ENCODE measurements around the gene RAD51B.
"Not testable (repeated sequence)": the region's sequence is repeated elsewhere in the genome, so short reads cannot be mapped to it uniquely, and the experiment has no call there.

Gene RAD51B

DNA sequence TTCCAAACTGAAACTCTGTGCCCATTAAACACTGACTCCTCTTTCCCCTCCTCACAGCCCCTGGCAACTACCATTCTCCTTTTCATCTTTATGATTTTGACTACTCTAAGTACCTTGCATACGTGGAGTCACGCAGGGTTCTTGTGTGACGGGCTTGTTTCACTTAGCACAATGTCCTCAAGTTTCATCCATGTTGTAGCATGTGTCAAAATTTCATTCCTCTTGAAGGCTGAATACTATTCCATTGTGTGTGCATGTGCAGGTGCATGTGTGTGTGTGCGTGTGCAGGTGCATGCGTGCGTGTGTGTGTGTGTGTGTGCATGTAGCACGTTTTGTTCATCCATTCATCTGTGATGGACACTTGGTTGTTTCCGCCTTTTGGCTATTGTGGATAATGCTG is 867.1 kb downstream of the RAD51B start:
- DNase-seq = no peak

DNA sequence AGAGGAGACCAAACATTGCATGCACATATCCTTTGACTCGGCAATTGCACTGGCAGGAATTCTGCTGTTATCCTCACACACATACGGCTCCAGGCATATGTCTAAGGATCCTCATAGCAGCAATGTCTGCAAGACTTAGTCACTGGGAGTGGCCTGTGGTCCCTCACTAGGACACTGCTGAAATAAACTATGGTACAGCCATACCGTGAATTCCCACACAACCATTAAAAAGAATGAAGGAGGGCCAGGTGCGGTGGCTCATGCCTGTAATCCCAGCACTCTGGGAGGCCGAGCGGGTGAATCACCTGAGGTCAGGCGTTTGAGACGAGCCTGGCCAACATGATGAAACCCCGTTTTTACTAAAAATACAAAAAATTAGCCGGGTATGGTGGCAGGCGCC is 868.2 kb downstream of the RAD51B start:
- DNase-seq = no peak

DNA sequence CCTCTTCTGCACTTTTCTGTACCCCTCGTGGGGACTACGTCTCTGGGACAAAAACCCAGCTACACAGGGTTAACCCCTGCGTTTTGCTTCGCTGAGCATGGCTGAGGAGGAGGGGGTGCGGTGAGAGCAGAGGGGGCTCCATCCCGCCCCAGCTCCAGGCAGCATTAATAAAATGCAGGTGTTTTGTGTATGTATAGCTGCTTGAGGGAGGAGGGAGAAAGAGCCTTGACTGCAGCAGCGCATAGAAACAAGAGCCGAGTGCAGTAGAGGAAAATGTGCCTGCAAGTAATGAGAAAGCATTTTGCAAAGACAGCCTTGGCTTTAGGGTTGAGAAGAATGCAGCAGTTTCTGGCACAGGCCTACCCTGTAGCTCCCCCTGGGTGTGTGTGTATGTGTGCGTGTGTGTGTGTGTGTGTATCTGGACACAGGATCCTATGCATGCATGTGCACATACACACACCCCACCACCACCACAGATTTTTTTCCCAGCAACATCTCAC is 869.3 kb downstream of the RAD51B start:
- no peak for DNase-seq

GRCh38 chr14:68689511-68689910 is 869.9 kb downstream of the RAD51B start:
- DNase-seq = no peak

DNA sequence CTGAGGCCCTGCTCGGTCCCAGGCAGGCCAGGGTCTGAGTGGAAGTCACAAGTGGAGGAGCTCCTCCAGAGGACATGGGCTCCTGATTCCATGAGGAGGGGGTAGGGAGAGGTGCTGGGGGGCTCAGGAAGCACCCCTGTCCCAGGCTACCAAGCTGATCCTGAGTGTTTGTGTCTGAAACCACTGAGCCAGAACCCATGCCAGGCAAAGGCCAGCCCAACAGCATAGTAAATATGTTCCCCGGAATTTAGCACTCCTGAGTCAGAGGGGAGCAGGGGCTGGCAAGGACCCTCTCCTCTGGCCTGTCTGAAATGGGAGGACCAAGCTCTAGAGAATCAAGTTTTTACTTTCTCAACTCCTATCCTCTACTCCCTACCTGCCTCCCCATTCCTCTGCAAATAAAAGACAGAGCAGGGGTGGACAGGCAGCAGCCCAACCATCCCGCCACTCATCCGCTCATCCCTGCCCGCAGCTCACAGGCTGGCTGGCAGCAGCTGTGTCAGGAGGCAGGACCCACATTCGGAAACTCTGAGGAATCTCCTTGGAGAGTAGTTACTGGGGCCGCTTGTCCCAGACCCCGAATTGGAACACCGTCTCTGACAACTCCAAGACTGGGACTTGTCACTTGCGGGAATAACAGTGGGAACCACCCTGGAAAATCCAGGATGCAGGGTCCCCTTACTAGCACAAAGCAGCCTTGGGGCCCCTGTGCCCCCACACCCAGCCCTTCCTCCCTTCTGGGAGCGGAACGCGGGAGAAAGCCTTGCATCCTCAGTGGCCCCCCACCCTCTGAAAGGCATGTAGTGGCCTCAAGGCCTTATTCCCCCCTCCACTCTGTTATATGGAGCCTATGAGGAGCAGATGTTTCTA is 870.7 kb downstream of the RAD51B start:
- DNase-seq = no peak

GRCh38 chr14:68691031-68691791 is 871.6 kb downstream of the RAD51B start:
- no peak for DNase-seq

DNA sequence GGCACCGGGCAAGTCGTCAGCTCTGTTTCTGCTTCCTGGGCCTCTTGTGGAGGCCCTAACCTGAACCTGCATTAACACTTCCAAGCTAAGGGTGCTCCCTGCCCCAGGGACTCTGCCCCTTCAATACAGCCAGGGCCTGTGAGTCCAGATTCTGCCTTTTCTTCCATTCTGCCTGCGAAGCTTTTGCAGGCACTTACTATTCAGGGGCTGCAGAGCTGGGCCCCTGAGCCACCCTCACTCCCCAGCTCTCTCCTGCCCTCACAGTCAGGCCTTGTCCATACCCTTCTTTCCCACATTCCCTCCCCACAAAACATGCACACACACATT is 872.2 kb downstream of the RAD51B start:
- DNase-seq = no peak

DNA sequence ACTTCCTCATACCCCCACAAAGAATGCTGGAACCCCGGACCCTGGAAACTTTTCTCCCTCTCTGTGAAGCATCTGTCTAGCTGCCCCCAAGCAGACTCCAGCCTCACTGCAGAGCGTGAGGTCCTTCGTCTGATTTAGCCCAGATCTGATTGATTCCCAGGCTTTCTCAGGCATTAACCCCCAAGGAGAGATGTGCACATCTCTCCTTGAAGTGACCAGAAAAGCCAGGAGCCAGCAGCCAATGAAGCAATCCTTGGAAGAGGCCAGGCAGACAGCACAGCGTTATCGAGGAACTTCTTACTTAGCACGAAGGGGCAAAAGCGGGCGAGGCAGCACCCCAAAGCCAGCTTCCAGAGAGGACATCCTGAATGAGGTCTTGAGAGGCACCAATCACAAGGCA is 872.6 kb downstream of the RAD51B start:
- DNase-seq = no peak

DNA sequence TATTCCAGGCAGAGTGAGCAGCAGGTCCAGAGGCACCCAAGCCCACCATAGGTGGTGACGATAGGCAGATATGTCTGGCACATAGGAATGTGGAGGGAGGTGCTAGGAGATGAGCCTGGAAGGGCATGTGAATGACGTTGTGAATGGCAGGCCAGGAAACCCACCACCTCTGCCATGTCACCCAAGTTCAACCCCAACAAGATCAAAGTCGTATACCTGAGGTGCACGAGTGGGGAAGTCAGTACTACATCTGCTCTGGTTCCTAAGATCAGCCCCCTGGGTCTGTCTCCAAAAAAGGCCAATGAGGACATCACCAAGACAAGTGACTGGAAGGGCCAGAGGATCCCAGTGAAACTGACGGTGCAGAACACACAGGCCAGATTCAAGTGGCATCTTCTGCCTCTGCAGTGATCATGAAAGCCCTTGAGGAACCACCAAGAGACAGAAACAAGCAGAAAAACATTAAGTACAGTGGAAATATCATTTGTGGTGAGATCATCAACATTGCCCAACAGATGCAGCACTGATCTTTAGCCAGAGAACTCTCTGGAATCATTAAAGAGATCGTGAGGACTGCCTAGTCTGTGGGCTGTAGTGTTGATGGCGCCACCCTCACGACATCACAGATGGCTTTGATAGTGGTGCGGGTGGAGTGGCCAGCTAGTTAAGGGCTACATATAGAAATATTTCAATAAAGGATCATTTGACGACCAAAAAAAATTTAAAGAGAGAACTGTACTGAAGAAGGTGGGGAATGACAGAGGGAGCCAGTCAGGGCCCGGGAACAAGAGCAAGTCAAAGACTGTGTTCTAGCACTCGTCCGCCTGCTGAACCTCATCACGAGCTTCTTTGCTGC is 873.6 kb downstream of the RAD51B start:
- DNase-seq = no peak

GRCh38 chr14:68693926-68694325 is 874.3 kb downstream of the RAD51B start:
- no peak for DNase-seq

DNA sequence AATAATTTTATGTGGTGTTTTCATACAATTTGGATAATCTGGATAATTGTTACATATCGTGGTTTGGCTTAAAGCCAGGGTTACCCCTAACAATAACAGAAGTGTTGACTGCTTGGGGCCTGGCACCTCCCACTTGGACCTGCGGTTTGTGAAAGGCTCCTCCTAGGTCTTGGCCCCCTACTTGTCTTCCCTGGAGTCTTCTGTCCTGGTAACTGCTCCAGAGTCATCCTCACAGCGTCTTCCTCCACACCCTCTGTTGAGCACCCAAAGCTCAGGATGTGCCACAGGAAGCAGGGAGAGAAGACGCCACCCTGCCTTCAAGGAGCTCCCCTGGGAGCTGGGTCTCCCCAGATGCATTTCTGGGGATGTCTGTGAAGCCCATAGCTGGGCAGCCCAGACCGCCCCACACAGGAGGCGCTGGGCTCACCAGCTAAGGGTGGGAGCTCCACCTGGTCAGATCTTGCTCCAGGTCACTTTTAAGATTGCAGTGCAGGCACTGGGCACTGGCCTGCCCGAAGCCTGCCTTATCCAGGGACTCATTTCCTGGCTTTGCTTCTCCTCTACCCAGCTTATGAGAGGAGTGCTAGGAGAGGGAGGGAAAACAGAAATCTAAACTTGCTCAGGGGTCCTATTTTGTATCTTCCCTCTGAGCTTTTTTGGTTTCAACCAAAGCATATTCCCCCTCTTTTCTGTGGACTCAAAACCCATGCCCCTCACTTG is 875.1 kb downstream of the RAD51B start:
- no peak for DNase-seq

- no peak for DNase-seq
Observed at GRCh38 chr14:68695326-68695768, 875.8 kb downstream of the RAD51B start.

GRCh38 chr14:68695856-68696255 is 876.3 kb downstream of the RAD51B start:
- no peak for DNase-seq

GRCh38 chr14:68696266-68696665 is 876.7 kb downstream of the RAD51B start:
- DNase-seq = no peak

GRCh38 chr14:68696721-68697495 is 877.3 kb downstream of the RAD51B start:
- DNase-seq = no peak

DNA sequence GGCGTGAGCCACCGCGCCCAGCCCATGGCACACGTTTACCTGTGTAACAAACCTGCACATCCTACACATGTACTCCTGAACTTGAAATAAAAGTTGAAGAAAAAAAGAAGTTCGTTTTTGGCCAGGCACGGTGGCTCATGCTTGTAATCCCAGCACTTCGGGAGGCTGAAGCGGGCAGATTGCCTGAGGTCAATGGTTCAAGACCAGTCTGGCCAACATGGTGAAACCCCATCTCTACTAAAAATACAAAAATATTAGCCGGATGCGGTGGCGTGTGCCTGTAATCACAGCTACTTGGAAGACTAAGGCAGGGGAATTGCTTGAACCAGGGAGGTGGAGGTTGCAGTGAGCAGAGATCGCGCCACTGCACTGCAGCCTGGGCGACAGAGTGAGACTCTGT is 879.2 kb downstream of the RAD51B start:
- not testable (repeated sequence) for DNase-seq

DNA sequence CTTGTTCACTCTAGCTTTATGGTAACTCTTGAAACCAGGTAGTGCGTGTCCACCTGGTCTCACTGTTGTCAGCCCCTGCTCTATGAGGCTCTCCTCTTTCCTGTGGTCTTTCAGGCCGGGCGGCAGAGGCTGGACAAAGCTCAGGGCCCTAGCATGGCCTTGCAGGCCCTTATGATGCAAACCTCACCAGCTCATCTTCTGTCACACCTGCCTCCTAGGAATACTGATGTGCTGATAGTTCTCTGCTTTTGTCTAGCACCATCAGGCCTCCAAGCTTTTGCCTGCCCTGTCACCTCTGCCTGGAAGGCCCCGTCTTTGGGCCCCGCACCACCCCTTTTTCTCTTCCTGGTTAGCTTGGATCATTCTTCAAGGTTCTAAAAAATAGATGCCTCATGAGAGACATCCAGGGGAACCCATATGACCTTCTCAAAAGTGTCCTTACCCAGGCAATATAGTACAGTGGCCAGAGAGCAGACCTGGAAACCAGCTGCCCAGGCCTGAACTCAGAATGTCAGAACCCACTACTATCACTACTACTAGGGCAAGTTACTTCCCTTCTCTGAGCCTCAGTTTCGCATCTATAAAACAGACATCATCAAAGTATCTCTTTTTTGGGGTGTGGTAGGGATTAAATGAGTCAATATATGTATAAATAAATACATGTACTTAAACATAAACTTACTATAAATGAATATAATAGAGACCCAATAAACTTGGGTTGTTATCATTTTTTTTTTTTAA is 881.6 kb downstream of the RAD51B start:
- no peak for DNase-seq

- DNase-seq = no peak
Observed at GRCh38 chr14:68702135-68702534, 882.6 kb downstream of the RAD51B start.

DNA sequence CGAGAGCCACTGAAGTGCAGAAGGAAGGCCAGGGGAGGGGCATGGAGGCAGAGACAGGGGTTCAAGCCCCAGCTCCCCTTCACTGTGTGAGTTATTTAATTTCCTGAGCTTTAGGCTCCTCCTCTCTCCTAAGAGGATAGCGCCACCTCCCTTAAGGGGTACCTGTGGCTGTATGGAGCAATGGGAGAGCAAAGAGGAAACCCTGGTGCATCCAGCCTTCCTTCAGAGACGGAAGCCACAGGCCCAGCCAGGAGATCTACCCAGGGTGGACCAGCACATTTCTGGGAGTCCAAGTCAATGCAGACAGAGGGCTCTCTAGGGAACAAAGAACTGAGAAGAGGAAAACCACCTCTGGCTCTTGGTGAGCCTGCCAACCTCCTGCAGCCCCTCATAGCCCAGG is 883.0 kb downstream of the RAD51B start:
- DNase-seq = no peak

DNA sequence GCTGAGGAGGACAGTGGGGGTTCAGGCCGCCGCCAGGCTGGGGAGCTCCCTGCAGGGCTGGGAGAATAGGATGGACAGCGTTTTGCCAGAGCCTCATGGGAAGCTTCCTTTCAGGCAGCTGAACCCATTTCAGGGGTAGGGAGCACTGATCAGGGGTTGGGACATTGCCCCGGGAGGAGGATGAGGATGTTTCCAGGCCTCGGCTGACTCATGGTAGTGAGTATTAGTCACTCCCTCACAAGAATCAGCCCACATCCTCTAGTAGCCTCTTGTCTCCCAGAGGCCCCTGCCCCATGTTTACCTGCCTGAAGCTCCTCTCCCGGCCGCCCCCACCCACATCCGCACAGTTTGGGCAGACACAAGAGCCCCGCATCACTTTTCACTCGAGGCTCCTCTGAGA is 883.5 kb downstream of the RAD51B start:
- no peak for DNase-seq
